GM18517 (cell line): Measurements from ENCODE around the gene GAB2.
"Not testable (repeated sequence)": the region's sequence is repeated elsewhere in the genome, so short reads cannot be mapped to it uniquely, and the experiment has no call there.

ENCODE experiments used
- ATAC-seq: cut with Tn5 transposase; IDR thresholded peaks from one replicate; pipeline ENCODE4 v1.9.1; 2021; ENCODE audit warnings: mild to moderate bottlenecking, moderate library complexity; ENCODE audit not compliant: unreplicated experiment

GAB2 gene

DNA sequence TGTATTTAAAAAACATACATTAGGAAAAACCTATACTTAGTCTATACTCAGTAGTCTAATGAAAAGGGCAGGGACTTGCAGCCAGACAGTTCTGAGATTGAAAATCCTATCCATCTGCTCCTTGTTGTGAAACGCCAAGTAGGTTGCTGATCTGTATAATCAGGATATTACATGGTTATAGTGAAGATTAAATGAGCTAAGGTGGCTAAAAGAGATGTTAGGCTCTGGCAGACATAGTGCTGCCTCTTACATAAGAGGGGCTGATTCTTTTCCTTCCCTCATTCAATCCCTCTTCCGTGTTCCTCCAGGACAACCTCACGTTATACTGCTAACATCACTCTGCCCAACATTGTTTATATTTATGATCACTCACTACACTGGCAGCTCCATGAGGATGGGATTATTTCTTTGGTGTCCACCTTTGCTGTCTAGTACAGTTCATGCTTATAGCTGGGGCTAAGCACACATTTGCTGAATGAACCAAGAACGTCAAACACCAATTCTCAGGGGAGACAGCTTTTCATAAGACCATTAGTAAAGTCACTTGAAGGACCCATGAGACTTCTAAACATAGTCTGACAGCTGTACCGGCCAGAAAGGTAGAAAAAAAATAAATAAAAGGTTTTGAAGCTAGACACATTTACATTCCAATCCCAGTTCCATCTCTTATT, 46.3 kb downstream of the GAB2 start:
- no peak for ATAC-seq

DNA sequence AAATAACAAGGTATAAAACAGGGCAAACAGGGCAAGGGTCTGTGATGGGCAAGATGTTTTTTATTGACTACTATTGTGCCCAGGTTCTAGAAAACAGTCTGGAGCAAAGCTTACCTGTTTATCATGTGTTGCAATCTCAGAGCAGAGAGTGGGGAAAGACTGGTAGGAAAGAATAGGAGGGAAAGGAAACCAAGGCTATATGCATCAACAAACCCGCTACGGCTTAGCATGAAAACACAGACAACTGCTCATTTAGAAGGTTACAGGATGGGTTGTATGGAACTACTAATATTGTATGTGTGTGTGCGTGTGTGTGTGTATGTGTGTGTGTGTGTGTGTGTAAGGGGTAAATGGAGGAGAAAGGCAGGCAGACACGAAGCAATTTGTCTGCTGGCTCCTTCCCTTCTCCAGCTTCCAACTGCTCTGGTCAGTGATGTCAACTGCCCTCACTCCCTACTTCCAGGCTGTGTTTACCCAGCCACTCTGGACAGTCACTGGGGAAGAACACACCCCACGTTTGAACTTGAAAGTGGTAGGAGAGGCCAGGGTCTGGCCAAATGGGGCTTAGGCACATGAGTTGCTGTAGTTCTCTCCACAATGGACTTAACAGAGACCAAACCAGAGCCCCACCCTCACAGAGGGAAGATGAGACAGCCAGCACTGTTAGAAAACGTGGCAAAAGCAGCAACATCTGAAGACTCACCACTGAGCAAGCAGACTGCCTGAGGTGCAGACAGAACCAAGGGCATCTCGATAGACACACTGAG, 47.0 kb downstream of the GAB2 start:
- ATAC-seq = no peak

DNA sequence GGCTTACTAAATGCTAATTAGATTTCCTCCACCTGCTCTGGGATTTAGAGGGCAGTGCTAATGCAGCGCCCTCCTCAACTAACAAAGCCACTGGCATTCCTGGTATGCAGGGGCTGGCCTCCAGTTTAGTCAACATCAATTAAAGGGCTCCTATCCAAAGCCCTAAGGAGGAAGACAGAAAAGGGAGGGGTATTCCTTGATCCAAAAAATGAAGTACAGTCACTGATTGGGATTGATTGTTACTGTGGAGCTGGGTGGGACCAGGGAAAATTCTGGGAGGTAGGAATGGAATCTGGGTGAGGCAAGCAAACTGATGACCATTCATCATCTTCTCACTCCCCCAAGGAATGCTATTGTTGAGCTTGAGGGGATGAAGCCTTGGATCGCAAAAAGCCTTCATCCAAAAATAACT, 52.2 kb downstream of the GAB2 start:
- ATAC-seq = no peak

DNA sequence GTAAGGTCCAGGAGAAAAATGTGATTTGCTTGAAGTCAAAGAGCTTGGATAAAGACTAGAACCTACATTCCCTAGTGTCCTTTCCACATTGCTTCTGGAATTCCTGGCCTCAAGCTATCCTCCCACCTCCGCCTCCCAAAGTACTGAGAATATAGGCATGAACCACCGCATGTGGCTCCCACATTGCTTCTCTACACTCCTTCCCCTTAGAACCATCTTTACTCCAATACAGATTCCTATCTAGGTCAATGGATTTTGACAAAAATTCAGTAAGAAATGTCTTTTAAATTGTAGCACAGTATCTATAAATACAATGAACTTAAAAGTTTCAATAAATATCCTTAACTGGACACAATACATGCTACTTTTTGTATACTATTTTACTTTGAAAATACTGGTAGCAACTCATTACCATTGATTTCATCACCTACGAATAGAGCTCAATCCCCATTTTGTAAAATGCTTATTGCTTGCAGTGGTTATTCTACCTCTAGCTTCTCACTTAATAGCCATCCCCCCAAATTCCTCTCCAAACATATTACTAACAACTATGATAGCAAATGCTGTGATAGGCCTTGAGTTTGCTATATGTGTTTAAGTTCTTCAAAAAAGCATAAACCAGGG, 53.4 kb downstream of the GAB2 start:
- no peak for ATAC-seq

DNA sequence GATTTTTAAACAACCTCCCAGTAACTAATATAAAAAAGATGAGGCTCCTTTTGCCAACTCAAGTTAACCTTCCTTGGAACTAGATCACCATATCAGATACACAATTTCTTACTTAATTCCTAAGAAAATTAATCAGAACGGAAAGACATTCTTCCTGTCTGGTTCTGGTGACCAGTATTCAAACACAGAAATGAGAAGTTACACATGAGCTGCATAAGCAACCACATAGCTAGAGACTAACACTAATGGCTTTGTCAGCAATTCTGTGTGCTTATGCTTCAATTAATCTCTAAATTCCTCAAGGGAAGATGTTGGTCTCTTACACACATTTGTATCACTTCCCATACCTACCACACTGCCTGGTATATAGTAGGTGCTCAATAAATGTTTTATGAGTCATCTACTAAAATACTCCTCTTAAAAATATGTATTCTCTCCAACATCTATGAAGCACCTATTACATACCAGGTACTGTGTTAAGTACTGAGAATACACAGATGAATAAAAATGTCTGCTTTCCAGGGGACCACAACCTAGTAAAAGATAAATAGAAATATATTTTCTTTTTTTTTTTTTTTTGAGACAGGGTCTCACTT, 54.5 kb downstream of the GAB2 start:
- ATAC-seq = no peak

DNA sequence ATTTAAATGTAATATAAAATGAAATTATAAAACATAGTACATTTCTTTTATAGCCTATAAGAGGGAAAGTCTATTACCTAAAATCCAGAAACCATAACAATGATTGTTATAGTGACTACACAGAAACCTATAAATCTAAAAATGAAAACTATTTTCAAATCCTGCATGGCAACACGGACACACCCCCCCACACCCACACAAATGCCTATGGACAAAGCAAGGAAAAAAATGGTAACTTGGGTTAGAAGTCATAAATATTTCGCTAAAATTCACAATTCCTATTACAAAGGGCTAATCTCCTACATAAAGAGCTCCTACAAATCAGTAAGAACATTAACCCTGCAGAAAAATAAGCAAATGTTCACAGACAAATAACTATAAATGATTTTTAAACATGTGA, 56.4 kb downstream of the GAB2 start:
- ATAC-seq = no peak

DNA sequence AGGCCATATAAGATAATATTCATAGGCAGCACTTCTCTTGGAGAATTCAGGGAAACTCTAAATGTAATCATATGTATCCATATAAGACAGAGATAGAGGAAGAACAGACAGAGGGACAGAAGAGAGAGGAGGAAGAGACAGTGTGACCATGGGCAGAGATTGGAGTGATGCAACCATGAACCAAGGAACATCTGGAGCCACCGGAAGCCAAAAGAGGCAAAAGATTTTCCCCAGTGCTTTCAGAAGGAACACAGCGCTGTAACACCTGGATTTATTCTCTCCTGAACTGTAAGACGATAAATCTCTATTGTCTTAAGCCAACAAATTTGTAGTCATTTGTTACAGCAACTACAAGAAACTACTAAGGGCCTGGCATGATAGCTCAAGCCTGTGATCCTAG, 57.7 kb downstream of the GAB2 start:
- no peak for ATAC-seq

DNA sequence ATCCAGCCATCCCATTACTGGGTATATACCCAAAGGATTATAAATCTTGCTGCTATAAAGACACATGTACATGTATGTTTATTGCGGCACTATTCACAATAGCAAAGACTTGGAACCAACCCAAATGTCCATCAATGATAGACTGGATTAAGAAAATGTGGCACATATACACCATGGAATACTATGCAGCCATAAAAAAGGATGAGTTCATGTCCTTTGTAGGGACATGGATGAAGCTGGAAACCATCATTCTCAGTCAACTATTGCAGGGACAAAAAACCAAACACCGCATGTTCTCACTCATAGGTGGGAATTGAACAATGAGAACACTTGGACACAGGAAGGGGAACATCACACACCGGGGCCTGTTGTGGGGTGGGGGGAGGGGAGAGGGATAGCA, 59.7 kb downstream of the GAB2 start:
- not testable (repeated sequence) for ATAC-seq

DNA sequence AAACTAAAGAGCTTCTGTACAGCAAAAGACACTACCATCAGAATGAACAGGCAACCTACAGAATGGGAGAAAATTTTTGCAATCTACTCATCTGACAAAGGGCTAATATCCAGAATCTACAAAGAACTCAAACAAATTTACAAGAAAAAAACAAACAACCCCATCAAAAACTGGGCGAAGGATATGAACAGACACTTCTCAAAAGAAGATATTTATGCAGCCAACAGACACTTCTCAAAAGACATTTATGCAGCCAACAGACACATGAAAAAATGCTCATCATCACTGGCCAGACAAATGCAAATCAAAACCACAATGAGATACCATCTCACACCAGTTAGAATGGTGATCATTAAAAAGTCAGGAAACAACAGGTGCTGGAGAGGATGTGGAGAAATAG, 60.2 kb downstream of the GAB2 start:
- not testable (repeated sequence) for ATAC-seq

DNA sequence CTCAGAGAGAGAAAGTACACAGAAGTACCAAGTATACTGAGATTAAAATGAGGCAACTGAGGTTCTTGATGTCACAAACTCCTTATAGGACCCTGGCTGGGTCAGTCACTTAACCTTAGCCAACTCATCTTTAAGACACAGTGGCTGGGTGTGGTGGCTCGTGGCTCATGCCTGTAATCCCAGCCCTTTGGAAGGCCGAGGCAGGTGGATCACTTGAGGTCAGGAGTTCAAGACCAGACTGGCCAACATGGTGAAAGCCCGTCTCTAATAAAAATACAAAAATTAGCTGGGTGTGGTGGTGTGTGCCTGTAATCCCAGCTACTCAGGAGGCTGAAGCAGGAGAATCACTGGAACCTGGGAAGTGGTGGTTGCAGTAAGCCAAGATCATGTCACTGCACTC, 61.9 kb downstream of the GAB2 start:
- ATAC-seq = not testable (repeated sequence)

DNA sequence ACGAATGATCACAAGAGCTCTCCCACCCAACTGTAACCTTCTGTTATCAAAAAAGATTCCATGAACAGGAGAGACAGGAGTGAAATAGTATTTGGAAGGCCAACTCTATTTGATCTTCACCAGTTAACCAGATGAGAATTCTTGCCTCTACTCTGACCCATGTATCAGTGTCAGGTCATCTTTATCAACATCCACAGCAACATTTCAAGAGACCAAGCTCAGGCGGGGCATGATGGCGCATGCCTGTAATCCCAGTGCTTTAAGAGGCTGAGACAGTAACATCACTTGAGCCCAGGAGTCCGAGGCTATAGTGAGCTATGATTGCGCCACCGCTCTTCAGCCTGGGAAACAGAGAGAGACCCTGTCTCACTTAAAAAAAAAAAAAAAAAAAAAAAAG, 62.3 kb downstream of the GAB2 start:
- no peak for ATAC-seq

DNA sequence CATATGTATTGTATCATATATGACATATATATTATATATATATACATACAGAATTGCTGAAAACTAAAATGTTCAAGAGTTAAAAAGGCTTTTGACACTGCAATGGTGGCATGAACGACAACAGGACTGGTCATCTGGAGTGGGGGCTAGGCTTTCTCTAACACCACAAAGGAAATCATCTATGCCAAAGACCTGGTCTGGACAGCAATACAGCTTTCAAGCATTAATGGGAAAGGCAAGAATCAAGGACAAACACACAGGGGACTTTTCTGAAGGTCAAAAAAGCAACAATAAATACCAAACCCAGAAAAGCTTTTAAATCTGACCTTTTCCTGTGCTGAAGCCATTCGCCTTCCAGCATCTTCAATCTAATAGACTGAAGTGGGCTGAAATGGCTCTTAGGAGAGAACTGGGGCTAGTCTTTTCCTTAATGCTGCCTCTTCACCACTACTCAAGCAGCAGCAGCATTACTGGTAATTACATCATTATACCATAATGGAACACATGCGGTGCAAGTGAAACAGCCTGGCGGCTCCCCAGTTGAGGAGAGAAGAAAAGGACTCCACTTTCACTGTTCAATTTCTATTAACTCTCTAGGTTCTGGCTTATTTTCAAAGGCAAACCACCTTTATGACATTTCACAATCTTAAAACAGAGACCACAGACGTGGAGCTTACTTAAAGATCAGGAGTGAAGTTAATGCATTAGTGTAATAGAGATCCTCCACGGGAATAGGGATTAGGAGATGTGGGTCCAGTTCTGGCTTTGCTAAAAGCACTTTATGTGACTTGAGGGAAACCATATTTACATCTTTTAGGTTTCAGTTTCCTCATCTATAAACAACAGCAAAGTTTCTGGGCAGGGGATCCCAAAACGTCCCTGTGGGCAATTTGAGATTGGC, 63.0 kb downstream of the GAB2 start:
- no peak for ATAC-seq

DNA sequence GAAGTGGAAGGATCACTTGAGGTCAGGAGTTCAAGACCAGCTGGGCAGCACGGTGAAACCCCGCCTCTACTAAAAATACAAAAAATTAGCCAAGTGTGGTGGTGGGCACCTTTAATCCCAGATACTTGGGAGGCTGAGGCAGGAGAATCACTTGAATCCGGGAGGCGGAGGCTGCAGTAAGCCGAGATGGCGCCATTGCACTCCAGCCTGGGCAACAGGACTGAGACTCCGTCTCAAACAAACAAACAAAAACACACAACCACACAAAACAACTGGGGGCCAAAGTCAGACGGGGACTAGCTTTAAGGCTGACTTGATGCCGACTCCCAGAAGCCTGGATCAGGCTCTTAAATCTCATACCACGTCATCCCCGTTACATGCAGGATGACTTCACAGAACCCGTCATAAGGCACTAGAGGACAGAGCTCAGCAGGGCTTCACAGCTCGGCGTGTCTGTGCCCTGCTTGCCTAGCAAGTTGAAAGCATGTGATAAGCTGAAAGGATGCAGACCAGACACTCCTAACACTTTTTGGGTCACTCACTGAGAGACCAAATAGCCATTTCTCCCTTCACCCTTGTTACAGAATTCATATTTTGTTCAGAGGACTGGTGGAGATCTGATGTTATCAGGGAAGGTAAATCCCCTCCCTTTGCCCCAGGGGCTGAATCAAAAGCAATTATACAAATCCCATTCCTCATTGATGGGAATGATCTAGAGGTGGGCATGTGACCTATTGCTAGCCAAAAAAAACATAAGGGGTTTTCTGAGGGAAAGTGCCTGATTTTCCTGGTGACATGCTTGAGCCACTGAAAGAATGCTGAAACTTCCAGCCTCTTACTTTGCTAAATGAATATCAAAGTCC, 65.4 kb downstream of the GAB2 start:
- ATAC-seq = no peak

DNA sequence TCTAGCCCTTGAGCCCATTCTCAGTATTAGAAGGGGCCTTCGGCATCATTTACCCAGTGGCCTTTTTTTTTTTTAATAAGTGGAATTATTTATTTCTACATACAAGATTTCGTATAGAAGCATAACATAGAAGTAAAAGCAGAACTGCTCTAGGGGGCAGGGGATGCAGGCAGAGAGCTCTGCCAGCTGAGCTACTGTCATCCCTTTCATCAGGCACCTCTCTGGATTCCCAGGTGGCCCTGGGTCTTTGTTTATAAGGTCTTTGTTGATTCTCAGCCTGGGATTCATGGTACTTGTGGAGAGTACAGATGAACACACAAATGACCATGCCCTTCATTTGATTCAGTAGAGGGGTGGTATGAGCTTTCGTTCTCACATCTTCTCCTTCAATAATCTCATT, 66.4 kb downstream of the GAB2 start:
- ATAC-seq = no peak

DNA sequence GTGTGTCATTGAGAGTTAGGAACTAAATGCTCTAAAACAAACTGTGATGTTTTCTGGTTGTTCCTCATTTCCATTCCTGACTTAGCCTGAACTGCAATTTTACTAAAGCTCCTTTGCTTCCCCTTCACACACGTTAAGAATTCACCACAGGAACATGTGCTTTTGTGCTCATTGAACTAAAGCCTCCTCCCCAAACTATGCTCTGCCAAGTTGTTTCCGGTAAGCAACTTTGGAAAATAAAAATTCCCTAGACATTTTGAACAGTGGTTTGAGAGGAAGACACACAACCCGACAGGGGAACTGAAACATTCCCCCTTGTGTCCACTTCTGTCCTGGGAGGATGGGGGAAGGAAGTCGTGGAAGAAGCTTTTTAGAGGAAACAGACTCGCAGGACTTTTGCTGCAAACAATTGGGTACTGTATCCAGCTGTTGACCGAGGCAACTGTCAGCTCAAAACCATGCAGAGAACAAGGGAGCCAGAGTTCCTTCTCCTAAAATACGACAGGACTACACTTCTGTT, 66.9 kb downstream of the GAB2 start:
- ATAC-seq = no peak

DNA sequence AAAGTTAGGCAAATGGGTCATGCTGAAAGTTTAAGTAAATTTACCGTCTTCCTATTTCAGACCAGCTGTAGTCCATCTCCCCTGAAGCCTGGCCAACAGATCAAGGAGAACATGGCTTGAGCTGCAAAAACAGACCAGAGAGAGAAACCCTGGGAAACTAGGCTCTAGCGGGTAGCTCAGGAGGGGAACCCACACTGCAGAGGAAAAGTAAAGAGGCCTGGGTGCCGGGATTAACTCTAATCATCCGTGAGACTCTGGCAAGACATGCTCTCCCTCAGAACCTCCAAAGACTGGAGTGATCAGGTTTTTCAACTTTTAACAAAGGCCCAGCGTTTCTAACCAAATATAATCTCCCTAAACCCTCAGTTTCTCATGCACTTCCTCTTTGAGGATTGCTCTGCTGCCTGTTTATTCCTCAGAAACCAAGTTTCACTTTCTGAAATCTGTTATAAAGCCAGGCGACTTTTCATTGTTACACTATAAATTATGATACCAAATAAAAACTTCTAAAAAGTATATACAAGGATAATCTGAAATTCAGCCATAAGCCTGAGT, 67.5 kb downstream of the GAB2 start:
- ATAC-seq = no peak

DNA sequence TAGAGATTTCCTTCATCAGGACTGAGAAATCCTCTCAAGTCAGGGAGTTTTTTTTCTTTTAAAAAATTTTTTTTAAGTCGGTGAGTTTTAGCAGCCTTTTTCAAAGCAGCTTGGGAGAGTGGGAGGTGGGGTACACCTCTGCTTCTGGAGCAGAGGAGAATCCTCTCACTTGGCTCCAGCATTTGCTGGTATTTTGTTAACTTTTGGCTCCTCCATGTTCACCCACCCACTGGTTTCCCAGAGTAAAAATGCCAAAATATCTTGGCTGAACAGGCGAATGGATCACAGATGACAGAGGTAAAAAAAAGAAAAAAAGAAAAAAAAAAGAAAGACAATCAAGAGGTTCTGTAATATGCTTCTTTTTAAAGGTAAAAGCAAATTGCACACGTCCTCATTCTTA, 68.0 kb downstream of the GAB2 start:
- no peak for ATAC-seq

DNA sequence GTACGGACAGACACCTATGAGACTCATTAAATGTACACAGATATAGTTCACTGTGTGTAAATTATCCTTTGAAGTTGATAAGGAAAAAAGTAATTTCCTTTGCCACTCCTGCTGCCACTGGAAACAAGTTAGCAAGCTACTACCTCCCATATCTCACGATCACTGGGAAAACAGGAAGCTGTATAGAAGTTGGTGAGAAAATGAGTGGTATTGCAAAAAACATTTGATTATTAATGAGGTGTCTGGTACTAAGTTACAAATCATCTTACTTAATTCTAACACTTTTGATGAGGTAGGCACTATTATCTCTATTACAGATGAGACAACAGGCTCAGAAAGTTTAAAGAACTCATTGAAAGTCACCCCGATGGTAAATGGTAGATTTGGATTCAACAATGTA, 68.5 kb downstream of the GAB2 start:
- no peak for ATAC-seq

DNA sequence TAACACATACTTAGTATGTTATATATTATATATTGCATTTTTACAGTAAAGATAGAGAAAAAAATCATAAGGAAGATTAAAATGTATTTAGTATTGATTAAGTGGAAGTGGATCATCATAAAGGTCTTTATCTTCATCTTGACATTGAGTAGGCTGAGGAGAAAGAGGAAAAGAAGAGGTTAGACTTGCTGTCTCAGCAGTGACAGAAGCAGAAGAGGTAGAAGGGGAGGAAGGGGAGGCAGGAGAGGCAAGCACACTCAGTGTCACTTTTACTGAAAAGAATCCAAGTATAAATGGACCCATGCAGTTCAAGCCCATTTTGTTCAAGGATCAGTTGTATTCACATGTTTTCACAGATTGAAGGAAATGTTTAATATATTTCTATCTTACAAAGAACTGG, 69.7 kb downstream of the GAB2 start:
- ATAC-seq = no peak
